NB4 (cell line): ENCODE results near the gene TMEM168.

Experiments used
- MAX ChIP-seq: IDR thresholded peaks from 2 replicates; pipeline ENCODE4 v1.6.1; 2011; ENCODE audit warnings: low read depth, low read length
- POLR2A ChIP-seq: IDR thresholded peaks from 2 replicates; pipeline ENCODE4 v1.6.1; 2011; ENCODE audit warnings: mild to moderate bottlenecking; ENCODE audit not compliant: insufficient read length; ENCODE audit errors: extremely low read depth
- TF ChIP-seq, protein P1 (sequence below): IDR thresholded peaks from one replicate; pipeline ENCODE4 v1.5.1; 2012; ENCODE audit warnings: low read depth, low read length

GRCh38 chr7:112735261-112735660 is 54.9 kb downstream of the TMEM168 start:
- TF ChIP-seq MAX (no peak), POLR2A (no peak)
- TF ChIP-seq, protein P1, sequence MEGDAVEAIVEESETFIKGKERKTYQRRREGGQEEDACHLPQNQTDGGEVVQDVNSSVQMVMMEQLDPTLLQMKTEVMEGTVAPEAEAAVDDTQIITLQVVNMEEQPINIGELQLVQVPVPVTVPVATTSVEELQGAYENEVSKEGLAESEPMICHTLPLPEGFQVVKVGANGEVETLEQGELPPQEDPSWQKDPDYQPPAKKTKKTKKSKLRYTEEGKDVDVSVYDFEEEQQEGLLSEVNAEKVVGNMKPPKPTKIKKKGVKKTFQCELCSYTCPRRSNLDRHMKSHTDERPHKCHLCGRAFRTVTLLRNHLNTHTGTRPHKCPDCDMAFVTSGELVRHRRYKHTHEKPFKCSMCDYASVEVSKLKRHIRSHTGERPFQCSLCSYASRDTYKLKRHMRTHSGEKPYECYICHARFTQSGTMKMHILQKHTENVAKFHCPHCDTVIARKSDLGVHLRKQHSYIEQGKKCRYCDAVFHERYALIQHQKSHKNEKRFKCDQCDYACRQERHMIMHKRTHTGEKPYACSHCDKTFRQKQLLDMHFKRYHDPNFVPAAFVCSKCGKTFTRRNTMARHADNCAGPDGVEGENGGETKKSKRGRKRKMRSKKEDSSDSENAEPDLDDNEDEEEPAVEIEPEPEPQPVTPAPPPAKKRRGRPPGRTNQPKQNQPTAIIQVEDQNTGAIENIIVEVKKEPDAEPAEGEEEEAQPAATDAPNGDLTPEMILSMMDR = no peak
